Spleen (tissue), 11 donors: ENCODE data around the gene FARP1. TPM values are rescaled to one million over a fixed set of nuclear protein-coding genes. Genes with fewer than 3 reads are reported as not detected.

ENCODE experiments used
- DNase-seq: peaks from one replicate; pipeline ENCODE4 v3.0.0-alpha.2; 2020
- H3K27ac ChIP-seq, 8 donors: fragments of 200-600 bp; sonication (generic) in 7 of 8; 1 replicate in 4 of 8; 2 replicates in 4 of 8; pipeline versions ENCODE4 v1.5.0 to v1.8.0; 2016 to 2021; ENCODE audit warnings: inconsistent platforms in 4 of 8, mild to moderate bottlenecking in 4 of 8, moderate library complexity in 1 of 8
- H3K27me3 ChIP-seq, 7 donors: fragments of 200-600 bp; sonication (generic) in 6 of 7; replicated peaks in 1 of 7; 1 replicate in 4 of 7; 2 replicates in 3 of 7; pipeline versions ENCODE4 v1.5.0 to v1.8.0; 2016 to 2021; ENCODE audit warnings: inconsistent platforms in 3 of 7, mild to moderate bottlenecking in 1 of 7
- H3K36me3 ChIP-seq, 6 donors: fragments of 200-600 bp; sonication (generic) in 5 of 6; 1 replicate in 4 of 6; 2 replicates in 2 of 6; pipeline versions ENCODE4 v1.5.0 to v1.8.0; 2016 to 2021; ENCODE audit warnings: inconsistent platforms in 2 of 6
- H3K4me1 ChIP-seq, 6 donors: fragments of 200-600 bp; sonication (generic) in 5 of 6; 1 replicate in 3 of 6; 2 replicates in 3 of 6; pipeline versions ENCODE4 v1.5.0 to v1.8.0; 2016 to 2021; ENCODE audit warnings: inconsistent platforms in 3 of 6
- H3K4me3 ChIP-seq, 8 donors: fragments of 200-600 bp; sonication (generic) in 7 of 8; 1 replicate in 4 of 8; 2 replicates in 4 of 8; pipeline versions ENCODE4 v1.5.0 to v1.8.0; 2016 to 2021; ENCODE audit warnings: inconsistent platforms in 4 of 8, mild to moderate bottlenecking in 4 of 8, moderate library complexity in 2 of 8
- H3K9me3 ChIP-seq, 8 donors: fragments of 200-600 bp; sonication (generic) in 7 of 8; 1 replicate in 4 of 8; 2 replicates in 4 of 8; pipeline versions ENCODE4 v1.5.0 to v1.8.0; 2016 to 2021; ENCODE audit warnings: inconsistent platforms in 4 of 8
- CTCF ChIP-seq, 11 experiments: fragments of 200-600 bp in 7 of 11; fragments of 450-650 bp in 4 of 11; sonication (generic) in 4 of 11; IDR thresholded peaks in 8 of 11; conservative IDR thresholded peaks in 3 of 11; 1 replicate in 7 of 11; 2 replicates in 4 of 11; pipeline versions ENCODE4 v1.4.0 to v1.8.0; 2016 to 2021; ENCODE audit warnings: antibody characterized with exemption in 11 of 11, inconsistent platforms in 4 of 11, mild to moderate bottlenecking in 1 of 11
- POLR2A ChIP-seq, 3 donors: fragments of 450-650 bp; IDR thresholded peaks; one replicate each; pipeline ENCODE4 v1.5.1; 2017; ENCODE audit warnings: antibody characterized with exemption in 3 of 3, mild to moderate bottlenecking in 1 of 3
- POLR2AphosphoS5 ChIP-seq, 3 donors: sonication (generic); formaldehyde crosslinking; IDR thresholded peaks; one replicate each; pipeline ENCODE4 v1.5.1; 2017; ENCODE audit warnings: antibody characterized with exemption in 3 of 3
- WGBS, 5 donors: extraction: QIAGEN DNeasy Blood & Tissue Kit in 3 of 5; methylation state at CpG; one replicate each; pipeline versions ENCODE4 v1.1.5 to v1.1.7; 2013 to 2018; 5-methylcytosine and 5-hydroxymethylcytosine counted together
- intact Hi-C: fragments of 100-400 bp; cut with DNase I; formaldehyde crosslinking; loops from one replicate; pipeline ENCODE4 v1.15.0; 2023; ENCODE audit warnings: low total_unique reads
- polyA plus RNA-seq, 3 donors: library from polyadenylated mRNA; stranded (reverse); fragments of 200-250 nt; gene quantifications; one replicate each; pipeline ENCODE4 v1.2.1, GENCODE V29; 2013
- total RNA-seq, 7 donors: library from RNA; depleted of rRNA in 3 of 7; stranded (reverse); fragments of >200 nt in 3 of 7; fragmentation: NEBNext Ultra II Directional in 4 of 7; extraction: Animal tissue kit (Norgen Biotek cat#: 25700) in 4 of 7; gene quantifications; one replicate each; pipeline versions ENCODE4 v1.1.0 to v1.2.1, GENCODE V29; 2016 to 2021
- donor health status: healthy with polysubstance abuse.
- donor health status: DM: no; HTN: no; CAD: no; lungs with moderate emphysema.
- donor health status: DM: no; HTN: no; CAD: no.
- donor health status: Bipolar disorder and iron deficiency.
- donor health status: healthy.
- donor health status: DM: no; HTN: no; CAD: no.
- donor health status: DM: yes; HTN: yes; CAD: no.

Gene FARP1
- total and polyA plus RNA-seq, 10 donors, result 3.7 to 60.9 (median 33.0) TPM

- no peak for DNase-seq
- no peaks in the 10 kb centered on the region for H3K9me3 ChIP-seq
- no peak overlapping the region for H3K27ac ChIP-seq
- TF ChIP-seq POLR2A (IDR thresholded peaks at IDR 0.05), result no peak
- no peak for TF ChIP-seq POLR2AphosphoS5 (IDR thresholded peaks at IDR 0.05)
- TF ChIP-seq CTCF (IDR thresholded peaks at IDR 0.05 in 8 of 11, conservative IDR thresholded peaks at IDR 0.05 in 3 of 11), result no peak
- no peak overlapping the region for H3K4me3 ChIP-seq
- WGBS, 5 donors, result 75 to 84% (median 81%) methylated on average over 11 of the region's 11 CpGs
- H3K27me3 ChIP-seq, result no peaks in the 10 kb centered on the region
- no peaks in the 10 kb centered on the region for H3K36me3 ChIP-seq
- no peaks in the 10 kb centered on the region for H3K4me1 ChIP-seq
- intact Hi-C loops, result no loop called here
Measured at GRCh38 chr13:98246538-98247172, 103.8 kb downstream of the FARP1 start.

- no peaks in the 10 kb centered on the region for H3K27me3 ChIP-seq
- DNase-seq, result no peak
- 92 to 99% (median 94%) methylated on average over 7 of the region's 7 CpGs for WGBS, 5 donors
- no peak overlapping the region for H3K4me3 ChIP-seq
- intact Hi-C loops, result no loop called here
- H3K36me3 ChIP-seq, result no peaks in the 10 kb centered on the region
- TF ChIP-seq POLR2A (IDR thresholded peaks at IDR 0.05), result no peak
- TF ChIP-seq CTCF (IDR thresholded peaks at IDR 0.05 in 8 of 11, conservative IDR thresholded peaks at IDR 0.05 in 3 of 11), result no peak
- TF ChIP-seq POLR2AphosphoS5 (IDR thresholded peaks at IDR 0.05), result no peak
- H3K9me3 ChIP-seq, result no peaks in the 10 kb centered on the region
- no peak overlapping the region for H3K27ac ChIP-seq
- H3K4me1 ChIP-seq, result peaks cover 0 to 11% (median 0%) of the 10 kb centered on the region in 6 donors
Measured at GRCh38 chr13:98251708-98252107, 108.8 kb downstream of the FARP1 start.

GRCh38 chr13:98252931-98253470, 110.1 kb downstream of the FARP1 start:
- DNase-seq, result no peak
- Histone ChIP-seq H3K4me3 (no peak overlapping the region), H3K4me1 (peaks cover 0 to 11% (median 0%) of the 10 kb centered on the region in 6 donors), H3K9me3 (no peaks in the 10 kb centered on the region), H3K27ac (peak overlapping the region in 4 of 8 donors; percentile 9 to 37 (median 25)), H3K36me3 (no peaks in the 10 kb centered on the region), H3K27me3 (no peaks in the 10 kb centered on the region)
- 64 to 81% (median 74%) methylated on average over 7 of the region's 7 CpGs for WGBS, 5 donors
- intact Hi-C loops, result no loop called here
- TF ChIP-seq POLR2A (IDR thresholded peaks at IDR 0.05) (no peak), CTCF (IDR thresholded peaks at IDR 0.05 in 8 of 11, conservative IDR thresholded peaks at IDR 0.05 in 3 of 11) (no peak), POLR2AphosphoS5 (IDR thresholded peaks at IDR 0.05) (no peak)

- Histone ChIP-seq H3K4me3 (no peak overlapping the region), H3K4me1 (peaks cover 0 to 11% (median 0%) of the 10 kb centered on the region in 6 donors), H3K36me3 (no peaks in the 10 kb centered on the region), H3K27ac (peak overlapping the region in 2 of 8 donors; percentile 9 to 34), H3K9me3 (no peaks in the 10 kb centered on the region), H3K27me3 (no peaks in the 10 kb centered on the region)
- 47 to 62% (median 57%) methylated on average over 6 to 7 of the region's 7 CpGs for WGBS, 5 donors
- no peak for DNase-seq
- intact Hi-C loops, result no loop called here
- no peak for TF ChIP-seq POLR2A (IDR thresholded peaks at IDR 0.05)
Measured at GRCh38 chr13:98253526-98253925, 110.6 kb downstream of the FARP1 start.
